Measurements from ENCODE around the gene EEIG1.
A peak's percentile ranks its signal among the peaks of the same experiment; 100 is the strongest.

The EEIG1 gene

DNA sequence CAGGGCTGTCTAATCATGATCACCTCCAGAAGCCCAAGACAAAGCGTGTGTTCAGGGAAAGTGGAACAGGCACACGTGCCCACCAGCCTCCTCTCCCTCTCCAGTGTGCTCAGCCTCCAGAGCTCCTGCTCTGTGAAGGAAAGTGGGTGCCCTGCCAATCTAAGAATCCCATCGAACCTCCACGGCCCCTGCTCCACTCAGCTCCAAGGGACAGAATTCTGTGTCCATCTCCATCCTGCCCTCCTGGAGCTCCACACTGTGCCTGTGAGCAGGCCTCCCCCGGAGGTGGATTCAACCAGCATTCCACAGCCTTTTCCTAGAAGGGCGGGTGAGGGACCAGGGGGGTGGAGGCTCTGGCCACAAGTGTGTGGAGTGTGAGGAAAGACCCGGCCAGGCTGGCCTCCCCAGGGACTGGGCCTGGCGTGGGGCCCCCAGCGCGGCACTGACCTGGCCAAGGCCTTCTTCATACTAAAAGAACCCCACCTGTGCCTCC is 6.0 kb downstream of the EEIG1 start:
- peak; percentile 43 for DNase-seq

GRCh38 chr9:127974001-127974768 is 6.6 kb downstream of the EEIG1 start:
- no peak for DNase-seq

- no peak for DNase-seq
These were observed 7.4 kb downstream of the EEIG1 start for GRCh38 chr9:127973169-127974000.

- no peak for DNase-seq
These were observed 8.4 kb downstream of the EEIG1 start for GRCh38 chr9:127972236-127972871.

DNA sequence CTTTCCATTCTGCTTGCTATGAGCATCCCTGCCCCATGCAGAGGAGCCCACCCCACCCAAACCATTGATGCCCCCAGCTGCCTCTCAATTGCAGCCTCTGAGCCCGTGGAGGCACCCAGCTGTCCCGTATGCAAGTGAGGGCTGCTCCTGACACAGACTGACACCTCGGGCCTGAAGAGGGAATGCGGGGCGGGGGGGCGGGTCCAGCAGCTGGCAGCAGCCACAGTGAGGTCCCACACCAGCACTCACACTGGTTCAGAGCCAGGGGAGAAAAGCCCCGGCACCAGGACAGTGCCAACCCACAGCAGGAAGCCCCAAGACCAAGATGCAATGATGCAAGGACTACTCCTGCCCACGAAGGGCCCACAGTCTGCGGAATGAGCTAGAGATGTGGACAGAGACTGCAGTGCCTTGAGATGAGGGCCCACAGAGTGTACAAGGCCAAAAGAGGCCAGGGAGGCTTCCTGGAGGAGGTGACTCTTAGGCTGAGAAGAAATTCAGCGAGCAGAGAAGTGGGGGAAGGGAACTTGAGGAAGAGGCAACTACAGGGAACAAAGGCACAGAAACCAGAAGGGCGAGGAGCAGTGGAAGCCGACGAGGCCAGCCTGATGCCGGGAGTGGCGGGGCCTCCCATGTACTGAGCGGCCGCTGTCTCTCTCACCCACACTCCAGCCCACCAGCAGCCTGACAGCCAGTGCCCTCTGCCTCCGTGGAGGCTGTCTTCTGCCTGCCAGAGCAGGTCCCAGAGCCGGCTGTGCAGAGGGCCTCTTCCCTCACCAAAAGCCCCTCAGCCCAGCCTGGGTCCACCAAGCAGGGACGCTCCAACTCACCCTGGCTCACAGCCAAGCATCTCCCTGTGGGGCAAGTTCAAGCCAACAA is 9.2 kb downstream of the EEIG1 start:
- no peak for DNase-seq

DNA sequence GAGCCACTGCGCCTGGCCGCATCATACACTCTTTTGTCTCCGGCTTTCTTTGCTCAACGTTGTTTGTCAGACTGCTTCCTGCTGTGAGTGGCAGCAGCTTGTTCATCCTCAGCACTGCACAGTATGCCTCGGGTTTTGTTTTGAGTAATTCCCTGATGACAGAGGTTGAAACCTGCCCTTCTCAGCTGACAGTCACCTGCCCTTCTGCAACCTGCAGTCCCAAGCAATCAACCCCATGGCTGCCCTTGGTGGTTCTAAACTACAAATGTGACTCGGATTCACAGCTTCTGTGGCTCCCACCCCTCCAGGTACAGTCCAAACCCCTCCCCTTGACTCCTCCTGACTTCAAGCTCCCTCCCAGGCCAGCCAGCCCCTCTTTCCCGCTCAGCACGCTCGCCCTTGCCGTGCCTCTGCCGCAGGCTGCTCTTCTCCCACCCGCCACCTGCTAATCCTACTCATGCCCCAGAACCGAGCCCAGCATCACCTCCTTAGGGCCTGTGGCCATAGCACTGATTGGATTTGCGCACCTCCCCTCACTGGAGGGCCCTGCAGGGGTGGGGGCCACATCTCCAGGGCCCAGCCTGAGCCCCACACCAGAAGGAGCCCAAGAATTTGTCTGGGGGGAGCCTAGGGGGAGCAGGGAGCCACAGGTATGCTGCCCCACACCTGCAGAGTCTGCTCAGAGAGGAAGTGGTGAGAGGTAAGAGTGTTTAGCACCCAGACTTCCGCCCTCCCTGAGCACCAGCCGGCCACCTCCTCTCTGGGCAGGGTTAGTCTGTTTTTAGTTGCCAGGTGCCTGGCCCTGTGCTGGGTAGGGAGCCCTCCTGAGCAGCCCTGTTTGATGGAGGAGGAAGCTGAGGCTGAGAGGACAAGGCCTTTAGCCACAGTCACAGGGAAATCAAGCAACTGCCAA is 10.1 kb downstream of the EEIG1 start:
- DNase-seq, result no peak

GRCh38 chr9:127968700-127969383 is 11.9 kb downstream of the EEIG1 start:
- peak; percentile 94 for DNase-seq

DNA sequence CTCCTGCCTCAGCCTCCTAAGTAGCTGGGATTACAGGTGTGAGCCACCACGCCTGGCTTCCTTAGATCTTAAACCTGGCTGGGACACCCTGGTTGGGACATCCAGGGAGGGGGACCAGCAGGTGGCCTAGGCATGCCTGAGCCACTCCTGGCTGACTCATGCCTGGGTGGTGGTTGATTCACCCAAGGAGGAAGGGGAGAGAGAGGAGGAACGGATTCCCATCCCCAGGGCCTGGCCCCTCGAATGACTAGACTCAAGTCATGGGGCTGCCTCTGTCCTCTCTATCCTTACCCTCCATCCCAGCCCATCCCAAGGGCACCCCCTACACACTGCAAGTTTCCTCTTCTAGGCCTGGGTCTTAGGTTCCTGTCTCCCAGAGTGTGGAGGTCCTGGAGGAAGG is 12.7 kb downstream of the EEIG1 start:
- peak; percentile 68 for DNase-seq

- DNase-seq, result no peak
These were observed 13.5 kb downstream of the EEIG1 start for GRCh38 chr9:127967151-127967809.

GRCh38 chr9:127966416-127967150 is 14.2 kb downstream of the EEIG1 start:
- DNase-seq, result no peak

DNA sequence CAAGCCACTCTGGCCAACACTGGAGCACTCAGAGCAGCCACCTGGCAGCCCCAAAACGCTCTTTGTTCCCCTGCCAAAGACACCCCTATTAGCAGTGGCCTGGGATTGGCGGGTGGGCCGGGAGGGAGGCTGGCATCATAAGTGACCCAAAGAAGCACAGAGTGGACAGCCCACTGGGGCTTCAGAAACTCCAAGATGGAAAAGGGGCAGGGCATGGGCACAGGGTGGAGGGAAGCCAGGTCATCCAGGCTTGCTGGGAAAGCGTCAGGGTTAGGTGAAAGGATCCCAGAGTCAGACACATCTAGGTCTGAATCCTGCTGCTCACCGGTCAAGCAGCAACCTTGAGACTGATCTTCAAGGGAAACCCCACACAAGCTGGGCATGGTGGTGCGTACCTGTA is 14.8 kb downstream of the EEIG1 start:
- DNase-seq, result no peak

GRCh38 chr9:127963359-127964064 is 17.3 kb downstream of the EEIG1 start:
- DNase-seq, result no peak

GRCh38 chr9:127963041-127963358 is 17.8 kb downstream of the EEIG1 start:
- no peak for DNase-seq

DNA sequence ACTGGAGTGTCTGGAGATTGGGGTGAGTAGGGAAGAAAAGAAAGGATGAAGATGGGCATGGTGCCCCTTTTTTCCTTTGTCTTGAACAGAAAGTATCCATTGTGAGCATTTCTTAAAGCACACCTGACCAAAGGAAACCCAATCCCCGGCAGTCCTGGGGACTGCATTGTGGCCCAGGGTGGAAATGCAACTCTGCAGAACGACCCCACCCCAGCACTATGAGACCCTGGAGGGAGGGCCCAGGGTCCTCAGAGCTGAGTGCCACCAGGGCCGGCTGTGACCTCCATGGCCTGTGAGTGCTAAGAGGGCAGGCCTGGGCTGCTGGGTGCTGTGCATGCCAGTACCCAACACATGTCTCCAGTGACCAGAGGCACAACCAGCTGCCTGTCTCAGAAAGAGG is 18.5 kb downstream of the EEIG1 start:
- DNase-seq, result no peak

GRCh38 chr9:127961613-127962155 is 19.1 kb downstream of the EEIG1 start:
- no peak for DNase-seq

DNA sequence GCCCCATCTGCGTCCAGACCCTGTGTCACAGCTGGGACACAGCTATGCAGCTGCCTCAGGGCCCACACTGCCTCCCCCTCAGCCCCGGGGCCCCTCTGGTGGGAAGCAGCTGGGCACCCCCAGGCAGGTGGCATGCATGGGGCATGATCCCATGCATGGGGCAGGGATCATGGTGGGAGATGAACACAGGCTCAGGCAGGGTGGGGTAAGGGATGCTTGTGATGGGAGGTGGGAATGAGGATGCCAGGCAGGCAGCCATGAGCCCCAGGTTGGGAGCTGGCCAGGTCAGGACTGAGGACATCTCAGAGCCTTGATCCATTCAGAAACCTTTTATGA is 19.7 kb downstream of the EEIG1 start:
- no peak for DNase-seq

DNA sequence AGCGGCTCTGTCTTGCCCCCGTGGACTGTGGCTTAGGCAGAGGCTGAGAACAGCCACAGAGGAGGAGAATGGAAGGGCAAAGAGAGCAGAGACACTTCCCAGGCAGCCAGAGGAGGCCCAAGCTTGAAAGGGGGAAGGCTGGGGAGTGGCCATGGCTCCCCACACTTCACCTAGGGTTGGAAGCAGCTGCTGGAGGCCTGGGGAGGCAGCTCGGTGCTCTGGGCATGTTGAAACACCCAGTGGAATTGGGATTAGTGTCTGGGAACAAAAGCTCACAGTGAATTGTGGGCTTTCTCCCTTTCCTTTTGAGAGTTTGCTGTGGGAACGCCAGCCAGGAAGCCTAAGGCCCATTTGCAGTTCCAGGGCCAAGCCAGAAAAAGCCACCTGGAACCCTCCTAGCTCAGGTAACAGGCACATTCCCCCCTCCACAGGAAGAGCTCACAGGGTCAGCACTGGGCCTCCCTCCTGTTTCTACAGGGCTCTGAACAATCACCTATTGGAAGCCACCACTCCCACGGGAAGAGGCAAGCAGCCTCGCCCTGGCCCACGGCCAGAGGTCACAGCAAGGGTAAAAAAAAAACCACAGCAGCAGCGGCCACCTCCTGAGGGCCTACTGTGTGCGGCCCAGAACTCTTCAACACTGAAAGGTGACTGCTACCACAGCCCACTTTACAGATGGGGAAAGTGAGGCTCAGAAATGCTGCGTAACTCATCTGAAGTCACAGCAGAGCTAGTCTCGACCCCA is 20.2 kb downstream of the EEIG1 start:
- no peak for DNase-seq

Measured in fibroblast of skin of abdomen (primary cell).